Transverse colon (tissue), 4 donors: ENCODE data around the gene GTPBP1. TPM values are rescaled to one million over a fixed set of nuclear protein-coding genes. Genes with fewer than 3 reads are reported as not detected.

ENCODE experiments used
- DNase-seq: peaks from one replicate; pipeline ENCODE4 v3.0.0-alpha.2; 2019
- H3K27ac ChIP-seq, 4 donors: fragments of 200-600 bp; sonication (generic); 2 replicates each; pipeline ENCODE4 v1.5.1; 2016 to 2018; ENCODE audit warnings: inconsistent platforms in 4 of 4
- H3K27me3 ChIP-seq: fragments of 200-600 bp; sonication (generic); 2 replicates; pipeline ENCODE4 v1.5.1; 2017; ENCODE audit warnings: inconsistent platforms
- H3K36me3 ChIP-seq, 4 donors: fragments of 200-600 bp; sonication (generic); 2 replicates each; pipeline ENCODE4 v1.5.1; 2017 to 2019; ENCODE audit warnings: inconsistent platforms in 4 of 4
- H3K4me1 ChIP-seq, 4 donors: fragments of 200-600 bp; sonication (generic); 2 replicates each; pipeline ENCODE4 v1.5.1; 2017 to 2020; ENCODE audit warnings: inconsistent platforms in 4 of 4
- H3K4me3 ChIP-seq, 4 donors: fragments of 200-600 bp; sonication (generic); 1 replicate in 1 of 4; 2 replicates in 3 of 4; pipeline versions ENCODE4 v1.5.1 to v1.6.1; 2017 to 2019; ENCODE audit warnings: inconsistent platforms in 4 of 4
- H3K9me3 ChIP-seq, 2 donors: fragments of 200-600 bp; sonication (generic); 2 replicates each; pipeline ENCODE4 v1.5.1; 2017 to 2019; ENCODE audit warnings: inconsistent platforms in 2 of 2
- CTCF ChIP-seq, 5 experiments: fragments of 200-600 bp in 3 of 5; fragments of 450-650 bp in 2 of 5; sonication (generic) in 3 of 5; IDR thresholded peaks; 1 replicate in 2 of 5; 2 replicates in 3 of 5; pipeline ENCODE4 v1.5.1; 2016 to 2017; ENCODE audit warnings: antibody characterized with exemption in 5 of 5, inconsistent platforms in 3 of 5, mild to moderate bottlenecking in 2 of 5, moderate library complexity in 1 of 5
- EP300 ChIP-seq: sonication (generic); formaldehyde crosslinking; IDR thresholded peaks from one replicate; pipeline ENCODE4 v1.6.1; 2017; ENCODE audit warnings: antibody characterized with exemption, low read depth
- POLR2A ChIP-seq: fragments of 450-650 bp; IDR thresholded peaks from one replicate; pipeline ENCODE4 v1.6.1; 2016; ENCODE audit warnings: antibody characterized with exemption, mild to moderate bottlenecking, moderate library complexity
- POLR2AphosphoS5 ChIP-seq, 3 donors: sonication (generic); formaldehyde crosslinking; IDR thresholded peaks; one replicate each; pipeline ENCODE4 v1.6.1; 2016; ENCODE audit warnings: antibody characterized with exemption in 3 of 3
- WGBS, 2 donors: methylation state at CpG; one replicate each; pipeline ENCODE4 v1.1.5; 2018; ENCODE audit warnings: low coverage in 1 of 2; 5-methylcytosine and 5-hydroxymethylcytosine counted together
- in situ Hi-C, 4 donors: fragments of 200-750 bp; cut with MboI; loops; one replicate each; pipeline versions ENCODE4 v1.15.0 to v1.15.1; 2017; ENCODE audit warnings: low sequenced_read_pairs in 3 of 4, low pct_ligation_motif_present in 1 of 4, low pct_unique_long_range_greater_than_20kb in 1 of 4
- intact Hi-C: fragments of 100-400 bp; cut with DNase I; formaldehyde crosslinking; loops from one replicate; pipeline ENCODE4 v1.15.1; 2023; ENCODE audit warnings: low total_unique reads
- total RNA-seq, 4 donors: library from RNA; depleted of rRNA; stranded (reverse); fragments of >200 nt; gene quantifications; one replicate each; pipeline ENCODE4 v1.1.0, GENCODE V29; 2016

Gene GTPBP1
- total RNA-seq, 4 donors from 2014 or later: 51.5 to 84.9 (median 77.6) TPM

DNA sequence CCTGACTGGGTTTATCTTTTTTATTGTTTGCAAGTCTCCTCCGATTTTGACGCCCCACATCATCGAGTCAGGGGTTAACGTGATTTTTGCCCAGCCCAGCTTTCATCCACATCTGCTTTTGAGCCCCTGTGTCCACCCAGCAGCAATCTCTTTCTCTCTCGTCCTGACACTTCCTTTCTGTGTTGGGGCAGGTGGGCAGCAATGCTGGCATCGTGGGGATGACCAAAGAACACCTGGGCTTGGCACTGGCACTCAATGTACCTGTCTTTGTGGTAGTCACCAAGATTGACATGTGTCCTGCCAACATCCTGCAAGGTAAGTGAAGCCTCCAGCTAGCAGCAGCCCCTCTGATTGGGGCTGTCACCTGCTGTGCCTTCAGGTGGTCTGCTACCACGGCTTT, 15.8 kb downstream of the GTPBP1 start:
- 88% methylated on average over 7 of the region's 7 CpGs; no CpG with 5 or more reads in 1 of the 2 donors for WGBS, 2 donors
- DNase-seq: peak; percentile 2
- TF ChIP-seq POLR2AphosphoS5 (IDR thresholded peaks at IDR 0.05): no peak
- TF ChIP-seq CTCF (IDR thresholded peaks at IDR 0.05): no peak
- TF ChIP-seq POLR2A: no peak
- no peak for TF ChIP-seq EP300
- H3K36me3 ChIP-seq: peaks cover 0 to 64% (median 20%) of the 10 kb centered on the region in 4 donors
- peaks cover 0 to 13% (median 7%) of the 10 kb centered on the region in 4 donors for H3K4me1 ChIP-seq
- H3K9me3 ChIP-seq: no peaks in the 10 kb centered on the region
- in situ Hi-C loops: no loop called here
- H3K27ac ChIP-seq: no peak overlapping the region
- H3K27me3 ChIP-seq: no peaks in the 10 kb centered on the region
- no peak overlapping the region for H3K4me3 ChIP-seq
- intact Hi-C loops: no loop called here

GRCh38 chr22:38724176-38724575, 18.4 kb downstream of the GTPBP1 start:
- in situ Hi-C loops: no loop called here
- intact Hi-C loops: no loop called here
- Histone ChIP-seq H3K4me3 (no peak overlapping the region), H3K9me3 (no peaks in the 10 kb centered on the region), H3K27ac (no peak overlapping the region), H3K27me3 (no peaks in the 10 kb centered on the region), H3K36me3 (peaks cover 0 to 78% (median 34%) of the 10 kb centered on the region in 4 donors), H3K4me1 (peaks cover 0 to under 1% (median 0%) of the 10 kb centered on the region in 4 donors)
- WGBS, 2 donors: 99 to 100% methylated on average over 3 to 7 of the region's 7 CpGs
- no peak for DNase-seq
- TF ChIP-seq CTCF (IDR thresholded peaks at IDR 0.05) (no peak), EP300 (no peak), POLR2A (no peak), POLR2AphosphoS5 (IDR thresholded peaks at IDR 0.05) (no peak)

DNA sequence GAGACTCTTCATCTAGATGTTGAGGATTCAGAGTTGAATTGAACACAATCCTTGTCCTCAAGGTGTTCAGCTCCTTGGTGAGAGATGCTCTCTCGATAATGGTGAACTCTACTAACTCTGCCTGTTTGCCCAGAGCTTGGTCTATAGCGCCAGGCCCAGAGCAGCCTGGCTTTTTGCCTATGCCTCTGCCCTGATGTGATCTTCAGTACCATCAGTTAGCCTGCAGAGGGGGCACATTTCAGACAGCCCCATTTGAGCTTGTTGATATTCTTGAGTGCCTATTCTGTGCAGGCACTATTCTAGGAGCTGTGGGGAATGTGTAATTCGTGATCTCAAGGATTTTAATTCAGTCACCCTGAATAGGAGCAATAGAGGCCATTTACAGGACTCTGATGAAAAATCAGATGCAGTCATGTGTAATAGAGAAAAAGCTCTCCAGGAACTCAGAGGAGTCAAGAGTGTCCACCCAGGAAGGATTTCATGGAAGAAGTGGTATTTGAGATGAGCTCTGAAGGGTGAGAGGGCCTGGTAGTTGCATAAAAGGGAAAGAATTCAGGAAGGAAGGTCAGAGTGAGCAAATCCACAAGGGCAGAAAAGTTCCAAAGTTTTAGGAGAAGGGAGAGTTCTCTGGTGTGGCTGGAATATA, 19.3 kb downstream of the GTPBP1 start:
- H3K36me3 ChIP-seq: peaks cover 0 to 82% (median 39%) of the 10 kb centered on the region in 4 donors

More for the DNA sequence above, 19.3 kb downstream of the GTPBP1 start:
- Histone ChIP-seq H3K4me3 (no peak overlapping the region), H3K27me3 (no peaks in the 10 kb centered on the region), H3K4me1 (no peaks in the 10 kb centered on the region), H3K27ac (no peak overlapping the region), H3K9me3 (no peaks in the 10 kb centered on the region)
- no peak for DNase-seq
- TF ChIP-seq CTCF (IDR thresholded peaks at IDR 0.05) (peak in 4 of 5 experiments; percentile 21 to 38 (median 34)), POLR2A (no peak)
- WGBS, 2 donors: 73% methylated on average over 3 of the region's 3 CpGs; no CpG with 5 or more reads in 1 of the 2 donors
- in situ Hi-C loops (no loop called here), intact Hi-C loops (no loop called here)
